SU-DHL-6 (cell line): ENCODE measurements around the gene SLC17A2.
A peak's percentile ranks its signal among the peaks of the same experiment; 100 is the strongest.

ENCODE experiments used
- H2AFZ ChIP-seq: fragments of 200-600 bp; sonication (generic); 2 replicates; pipeline ENCODE4 v1.6.1; 2014; ENCODE audit warnings: low read depth, mild to moderate bottlenecking, moderate library complexity, mixed read lengths, antibody characterized with exemption, low read length; ENCODE audit not compliant: severe bottlenecking
- H3F3A ChIP-seq: fragments of 200-600 bp; shearing (Covaris generic); 2 replicates; pipeline ENCODE4 v1.6.0; 2016; ENCODE audit warnings: antibody characterized with exemption, mild to moderate bottlenecking; ENCODE audit not compliant: insufficient read depth
- H3K27ac ChIP-seq: fragments of 200-600 bp; sonication (generic); 2 replicates; pipeline ENCODE4 v1.5.1; 2016; ENCODE audit warnings: low read depth, mild to moderate bottlenecking, low read length, moderate library complexity, mixed read lengths
- H3K27me3 ChIP-seq: fragments of 200-600 bp; sonication (generic), shearing (Covaris generic); 2 replicates; pipeline ENCODE4 v1.6.0; 2014; ENCODE audit warnings: mild to moderate bottlenecking, low read length
- H3K36me3 ChIP-seq: fragments of 200-600 bp; sonication (generic); 2 replicates; pipeline ENCODE4 v1.6.1; 2014; ENCODE audit warnings: mild to moderate bottlenecking, low read length, mixed read lengths
- H3K4me2 ChIP-seq: fragments of 300-600, 200-600 bp; shearing (Covaris generic), sonication (generic); 2 replicates; pipeline ENCODE4 v1.6.0; 2014; ENCODE audit warnings: low read length, low read depth, mild to moderate bottlenecking; ENCODE audit not compliant: poor library complexity, severe bottlenecking
- H3K4me3 ChIP-seq: fragments of 200-600 bp; sonication (generic); 2 replicates; pipeline ENCODE4 v1.5.1; 2014; ENCODE audit warnings: antibody characterized with exemption, low read length, mild to moderate bottlenecking, mixed read lengths; ENCODE audit not compliant: insufficient read depth, poor library complexity, severe bottlenecking
- H3K79me2 ChIP-seq: fragments of 200-600 bp; sonication (generic); 2 replicates; pipeline ENCODE4 v1.6.1; 2014; ENCODE audit warnings: mild to moderate bottlenecking, low read length, moderate library complexity; ENCODE audit not compliant: insufficient read depth
- H3K9ac ChIP-seq: fragments of 200-600 bp; sonication (generic); 2 replicates; pipeline ENCODE4 v1.7.0; 2014; ENCODE audit warnings: mild to moderate bottlenecking, low read length
- H3K9me2 ChIP-seq: fragments of 200-600 bp; sonication (generic); replicated peaks from 2 replicates; pipeline ENCODE4 v1.6.1; 2014; ENCODE audit warnings: low read length; ENCODE audit not compliant: insufficient read depth
- H3K9me3 ChIP-seq: fragments of 200-600 bp; sonication (generic); 2 replicates; pipeline ENCODE4 v1.6.1; 2014; ENCODE audit warnings: low read length, mixed read lengths; ENCODE audit not compliant: insufficient read depth
- H4K20me1 ChIP-seq: fragments of 200-600 bp; sonication (generic); 2 replicates; pipeline ENCODE4 v1.6.1; 2014; ENCODE audit warnings: low read depth, mild to moderate bottlenecking, antibody characterized with exemption, low read length, moderate library complexity, mixed read lengths
- CTCF ChIP-seq: fragments of 200-600 bp; sonication (generic); IDR thresholded peaks from one replicate; pipeline ENCODE4 v1.5.1; 2017; ENCODE audit warnings: antibody characterized with exemption, mild to moderate bottlenecking, low read length, moderate library complexity; ENCODE audit not compliant: insufficient read depth, poor library complexity, severe bottlenecking
- EZH2phosphoT487 ChIP-seq: fragments of 200-600 bp; sonication (generic), shearing (Covaris generic); conservative IDR thresholded peaks from 2 replicates; pipeline ENCODE4 v1.6.1; 2018; ENCODE audit warnings: mild to moderate bottlenecking, antibody characterized with exemption, low read length, moderate library complexity, mixed read lengths

SLC17A2 gene

GRCh38 chr6:25942561-25943147 lies 12.2 kb upstream of the SLC17A2 start:
- H3K4me3 ChIP-seq = no peak overlapping the region
- H4K20me1 ChIP-seq = no peaks in the 10 kb centered on the region
- H3K27ac ChIP-seq = no peak overlapping the region
- TF ChIP-seq CTCF (peak; percentile 94), EZH2phosphoT487 (no peak)
- H3K9ac ChIP-seq = no peak overlapping the region
- H3K4me2 ChIP-seq = no peak overlapping the region
- H3K9me2 ChIP-seq = no peaks in the 10 kb centered on the region
- no peaks in the 10 kb centered on the region for H3K36me3 ChIP-seq
- H3F3A ChIP-seq = no peaks in the 10 kb centered on the region
- H2AFZ ChIP-seq = no peak overlapping the region
- no peaks in the 10 kb centered on the region; the same call in 1 of the 2 replicates for H3K9me3 ChIP-seq
- H3K27me3 ChIP-seq = no peaks in the 10 kb centered on the region
- no peaks in the 10 kb centered on the region for H3K79me2 ChIP-seq

- no peak overlapping the region for H3K4me2 ChIP-seq
- H2AFZ ChIP-seq = no peak overlapping the region
- H3K27ac ChIP-seq = no peak overlapping the region
- H3K4me3 ChIP-seq = no peak overlapping the region
- no peaks in the 10 kb centered on the region for H3K9me3 ChIP-seq
- no peaks in the 10 kb centered on the region for H3K27me3 ChIP-seq
- H3K9me2 ChIP-seq = no peaks in the 10 kb centered on the region
- H3K36me3 ChIP-seq = no peaks in the 10 kb centered on the region
- no peaks in the 10 kb centered on the region for H3K79me2 ChIP-seq
- no peak overlapping the region for H3K9ac ChIP-seq
- no peaks in the 10 kb centered on the region for H3F3A ChIP-seq
- H4K20me1 ChIP-seq = no peaks in the 10 kb centered on the region
- TF ChIP-seq EZH2phosphoT487 = no peak
- TF ChIP-seq CTCF = no peak
These were observed 9.1 kb upstream of the SLC17A2 start for GRCh38 chr6:25939593-25939992.

GRCh38 chr6:25935953-25936352 lies 5.5 kb upstream of the SLC17A2 start:
- Histone ChIP-seq H2AFZ (no peak overlapping the region), H4K20me1 (no peaks in the 10 kb centered on the region), H3K9me3 (no peaks in the 10 kb centered on the region), H3K4me3 (no peak overlapping the region), H3K79me2 (no peaks in the 10 kb centered on the region), H3K9me2 (no peaks in the 10 kb centered on the region), H3K9ac (no peak overlapping the region), H3F3A (no peaks in the 10 kb centered on the region), H3K27ac (no peak overlapping the region), H3K4me2 (no peak overlapping the region), H3K27me3 (no peaks in the 10 kb centered on the region), H3K36me3 (no peaks in the 10 kb centered on the region)
- TF ChIP-seq CTCF (no peak), EZH2phosphoT487 (no peak)
